Cardiac fibroblast (primary cell): ENCODE data around the gene SRRM4.

ENCODE experiments used
- DNase-seq, 2 donors: peaks; one replicate each; pipeline versions ENCODE4 v3.0.0 to v3.0.0-alpha.2; 2010; ENCODE audit warnings: low read depth in 2 of 2
- H3K4me3 ChIP-seq, 2 donors: replicated peaks in 1 of 2; 1 replicate in 1 of 2; 2 replicates in 1 of 2; pipeline ENCODE4 v1.5.1; 2011; ENCODE audit warnings: low read depth in 2 of 2, low read length in 2 of 2, mild to moderate bottlenecking in 2 of 2, moderate library complexity in 1 of 2
- TF ChIP-seq, protein P1 (sequence below): IDR thresholded peaks from one replicate; pipeline ENCODE4 v1.5.1; 2011; ENCODE audit warnings: low read depth, mild to moderate bottlenecking, low read length, inconsistent platforms

Gene SRRM4

DNA sequence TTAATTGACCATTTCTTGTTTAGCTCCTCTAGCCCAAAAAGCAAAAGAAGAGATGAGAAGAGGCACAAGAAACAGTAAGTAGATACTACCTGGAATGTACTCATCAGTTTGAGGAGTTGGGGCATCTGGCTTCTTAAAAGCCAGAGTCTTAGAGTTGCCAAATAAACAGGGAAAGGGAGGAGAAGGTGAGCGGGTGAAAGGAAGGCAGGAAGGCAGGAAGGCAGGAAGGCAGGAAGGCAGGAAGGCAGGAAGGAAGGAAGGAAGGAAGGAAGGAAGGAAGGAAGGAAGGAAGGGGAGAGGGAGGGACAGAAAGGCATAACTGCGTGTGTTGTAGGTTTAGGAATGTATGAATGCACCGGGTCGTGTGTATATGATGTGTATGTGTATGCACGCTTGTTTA, 140.7 kb downstream of the SRRM4 start:
- no peak for DNase-seq
- TF ChIP-seq, protein P1, sequence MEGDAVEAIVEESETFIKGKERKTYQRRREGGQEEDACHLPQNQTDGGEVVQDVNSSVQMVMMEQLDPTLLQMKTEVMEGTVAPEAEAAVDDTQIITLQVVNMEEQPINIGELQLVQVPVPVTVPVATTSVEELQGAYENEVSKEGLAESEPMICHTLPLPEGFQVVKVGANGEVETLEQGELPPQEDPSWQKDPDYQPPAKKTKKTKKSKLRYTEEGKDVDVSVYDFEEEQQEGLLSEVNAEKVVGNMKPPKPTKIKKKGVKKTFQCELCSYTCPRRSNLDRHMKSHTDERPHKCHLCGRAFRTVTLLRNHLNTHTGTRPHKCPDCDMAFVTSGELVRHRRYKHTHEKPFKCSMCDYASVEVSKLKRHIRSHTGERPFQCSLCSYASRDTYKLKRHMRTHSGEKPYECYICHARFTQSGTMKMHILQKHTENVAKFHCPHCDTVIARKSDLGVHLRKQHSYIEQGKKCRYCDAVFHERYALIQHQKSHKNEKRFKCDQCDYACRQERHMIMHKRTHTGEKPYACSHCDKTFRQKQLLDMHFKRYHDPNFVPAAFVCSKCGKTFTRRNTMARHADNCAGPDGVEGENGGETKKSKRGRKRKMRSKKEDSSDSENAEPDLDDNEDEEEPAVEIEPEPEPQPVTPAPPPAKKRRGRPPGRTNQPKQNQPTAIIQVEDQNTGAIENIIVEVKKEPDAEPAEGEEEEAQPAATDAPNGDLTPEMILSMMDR, result no peak
- H3K4me3 ChIP-seq, result no peak overlapping the region

DNA sequence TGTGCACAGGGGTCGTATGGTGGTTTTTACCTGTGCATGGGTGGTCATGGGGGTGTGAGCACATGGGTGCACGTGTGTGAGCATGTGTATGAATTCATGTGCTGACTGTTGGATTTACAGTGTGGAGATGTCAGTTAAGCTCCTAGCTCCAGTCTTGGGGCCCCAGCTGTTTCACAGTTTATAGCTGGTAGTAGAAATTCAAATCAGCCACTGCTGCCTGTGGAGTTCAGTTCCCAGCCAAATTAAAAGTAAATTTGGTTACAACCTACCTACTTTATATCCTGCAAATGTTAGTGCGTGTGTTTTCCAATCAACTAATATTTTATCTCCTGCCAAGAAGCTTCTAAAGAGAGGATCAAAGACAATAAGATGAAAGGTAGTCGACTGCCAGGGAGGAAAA, 141.4 kb downstream of the SRRM4 start:
- no peak overlapping the region for H3K4me3 ChIP-seq
- DNase-seq, result no peak
- TF ChIP-seq, protein P1, result no peak

DNA sequence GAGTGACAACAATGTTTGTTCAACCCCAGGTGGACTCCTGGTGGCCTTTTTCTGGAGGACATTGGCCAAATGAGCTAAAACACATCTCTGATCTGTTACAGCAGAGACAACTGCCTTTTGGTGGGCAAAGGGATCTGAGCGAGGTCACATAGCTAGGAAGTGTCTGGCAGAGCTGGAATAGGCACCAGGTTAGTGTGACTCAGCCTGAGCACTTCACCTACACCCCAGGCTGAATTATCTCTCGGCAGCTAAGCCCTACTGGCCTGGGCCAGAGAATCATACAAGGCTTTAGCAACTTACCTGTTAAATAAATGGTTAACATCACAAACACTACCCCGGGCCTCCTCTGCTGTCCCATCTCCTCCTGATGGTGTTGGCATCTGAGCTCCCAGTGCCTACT, 147.2 kb downstream of the SRRM4 start:
- no peak overlapping the region for H3K4me3 ChIP-seq
- no peak for DNase-seq
- TF ChIP-seq, protein P1, result no peak

GRCh38 chr12:119129827-119130434, 148.6 kb downstream of the SRRM4 start:
- DNase-seq, result no peak
- TF ChIP-seq, protein P1, result no peak
- H3K4me3 ChIP-seq, result no peak overlapping the region

- no peak for DNase-seq
- TF ChIP-seq, protein P1, result no peak
- H3K4me3 ChIP-seq, result no peak overlapping the region
These were observed 149.2 kb downstream of the SRRM4 start for GRCh38 chr12:119130523-119130922.

DNA sequence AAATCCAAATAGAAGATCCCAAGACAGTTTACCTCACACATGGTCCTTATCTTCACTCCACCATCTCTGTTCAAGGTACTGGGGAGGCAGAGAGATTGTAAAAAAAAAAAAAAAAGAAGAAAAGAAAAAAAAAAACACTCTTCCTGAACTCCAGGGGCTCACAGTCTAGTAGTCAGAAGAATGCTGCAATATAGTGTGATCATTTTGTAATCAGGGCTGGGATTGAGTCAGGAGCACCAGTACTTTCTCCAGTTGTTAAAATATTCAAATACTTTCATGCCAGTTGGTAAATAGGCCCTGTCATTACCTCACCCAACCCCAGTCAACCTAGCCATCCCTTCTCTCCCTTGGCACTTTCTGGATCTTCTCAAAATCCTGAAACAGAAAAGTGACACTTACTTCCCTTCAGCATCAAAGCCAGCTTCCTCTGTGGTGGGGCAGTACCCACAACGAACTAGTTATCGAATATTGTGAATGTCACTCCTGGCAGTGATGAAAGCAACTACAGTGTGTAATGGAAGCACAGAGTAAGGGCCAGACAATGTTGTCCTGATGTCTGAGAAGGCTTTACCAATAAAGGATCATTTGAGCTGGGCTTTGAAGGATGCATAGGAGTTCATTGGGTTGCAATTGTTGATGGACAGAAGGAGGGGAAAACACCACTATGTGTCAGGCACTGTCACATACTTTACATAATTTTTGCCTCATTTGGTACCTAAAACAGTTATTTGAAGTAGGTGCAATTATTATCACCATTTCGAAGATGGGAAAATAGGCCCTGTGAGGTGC, 153.1 kb downstream of the SRRM4 start:
- TF ChIP-seq, protein P1, result no peak
- no peak overlapping the region for H3K4me3 ChIP-seq
- no peak for DNase-seq
